ENCODE measurements around the gene ANO5.
"Not testable (repeated sequence)": the region's sequence is repeated elsewhere in the genome, so short reads cannot be mapped to it uniquely, and the experiment has no call there.

The ANO5 gene

DNA sequence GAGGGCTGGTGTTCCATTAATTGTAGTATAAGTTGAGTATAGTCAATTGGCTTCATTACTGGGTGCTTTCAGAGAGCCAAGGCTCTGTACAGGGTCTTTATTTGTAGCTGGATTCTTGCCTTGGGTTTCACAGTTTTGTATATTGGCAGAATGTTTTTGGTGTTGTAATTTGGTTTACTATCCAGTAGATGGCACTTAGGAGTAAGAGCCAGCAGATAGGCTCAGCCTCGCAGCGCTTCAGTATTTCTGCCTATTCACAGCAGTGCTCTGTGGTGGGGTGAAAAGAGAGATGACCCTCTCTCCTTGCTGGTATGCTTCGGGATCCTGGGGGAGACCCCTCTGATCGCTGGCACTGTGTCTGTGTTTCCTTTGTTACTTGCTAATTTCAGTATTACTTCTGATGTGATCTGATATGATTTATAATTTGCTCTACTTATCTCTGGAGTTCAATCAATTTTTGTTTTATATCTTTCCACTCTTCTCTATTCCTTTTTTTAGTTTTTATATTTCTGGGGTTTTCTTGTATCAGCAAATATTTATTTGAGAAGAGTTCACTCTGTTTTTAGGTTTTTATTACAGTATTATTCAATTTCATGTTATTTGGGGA lies 52.2 kb downstream of the ANO5 start:
- in situ Hi-C loops (cut with HindIII; ENCODE audit: low pct_ligation_motif_present, low sequenced_read_pairs): no loop called here
- H3K27me3 ChIP-seq (replicated peaks): no peaks in the 10 kb centered on the region
- DNase-seq: peak; percentile 13
- TF ChIP-seq, protein P1, sequence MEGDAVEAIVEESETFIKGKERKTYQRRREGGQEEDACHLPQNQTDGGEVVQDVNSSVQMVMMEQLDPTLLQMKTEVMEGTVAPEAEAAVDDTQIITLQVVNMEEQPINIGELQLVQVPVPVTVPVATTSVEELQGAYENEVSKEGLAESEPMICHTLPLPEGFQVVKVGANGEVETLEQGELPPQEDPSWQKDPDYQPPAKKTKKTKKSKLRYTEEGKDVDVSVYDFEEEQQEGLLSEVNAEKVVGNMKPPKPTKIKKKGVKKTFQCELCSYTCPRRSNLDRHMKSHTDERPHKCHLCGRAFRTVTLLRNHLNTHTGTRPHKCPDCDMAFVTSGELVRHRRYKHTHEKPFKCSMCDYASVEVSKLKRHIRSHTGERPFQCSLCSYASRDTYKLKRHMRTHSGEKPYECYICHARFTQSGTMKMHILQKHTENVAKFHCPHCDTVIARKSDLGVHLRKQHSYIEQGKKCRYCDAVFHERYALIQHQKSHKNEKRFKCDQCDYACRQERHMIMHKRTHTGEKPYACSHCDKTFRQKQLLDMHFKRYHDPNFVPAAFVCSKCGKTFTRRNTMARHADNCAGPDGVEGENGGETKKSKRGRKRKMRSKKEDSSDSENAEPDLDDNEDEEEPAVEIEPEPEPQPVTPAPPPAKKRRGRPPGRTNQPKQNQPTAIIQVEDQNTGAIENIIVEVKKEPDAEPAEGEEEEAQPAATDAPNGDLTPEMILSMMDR (IDR thresholded peaks at IDR 0.05; ENCODE audit: low read depth, low read length, missing control alignments): peak; percentile 70
- H3K36me3 ChIP-seq (replicated peaks): no peaks in the 10 kb centered on the region
- no peak overlapping the region for H3K27ac ChIP-seq
- no peak overlapping the region for H3K4me3 ChIP-seq (ENCODE audit: low read depth, low read length)

DNA sequence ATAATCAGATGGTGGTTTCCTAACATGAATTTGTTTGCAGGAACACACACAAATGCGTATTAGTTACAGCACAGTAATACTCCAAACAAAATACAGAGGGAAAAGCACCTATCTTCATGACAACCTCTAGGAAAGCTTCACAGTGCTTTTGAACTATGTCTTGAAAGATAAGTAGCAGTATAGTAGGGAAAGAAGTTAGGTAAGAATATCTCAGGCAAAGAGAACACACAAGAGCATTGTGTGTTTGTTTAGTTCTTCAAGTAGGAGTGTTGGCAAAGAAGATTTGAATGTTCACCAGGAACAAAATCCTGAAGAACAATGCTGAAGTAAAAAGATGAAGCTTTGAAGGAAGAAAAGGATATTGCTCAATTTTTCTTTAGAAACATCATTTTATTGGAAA lies 54.1 kb downstream of the ANO5 start:
- Histone ChIP-seq H3K4me3 (ENCODE audit: low read depth, low read length) (no peak overlapping the region), H3K27me3 (replicated peaks) (no peaks in the 10 kb centered on the region), H3K27ac (no peak overlapping the region), H3K36me3 (replicated peaks) (no peaks in the 10 kb centered on the region)
- DNase-seq: no peak
- TF ChIP-seq, protein P1 (IDR thresholded peaks at IDR 0.05; ENCODE audit: low read depth, low read length, missing control alignments): no peak
- in situ Hi-C loops (cut with HindIII; ENCODE audit: low pct_ligation_motif_present, low sequenced_read_pairs): no loop called here

DNA sequence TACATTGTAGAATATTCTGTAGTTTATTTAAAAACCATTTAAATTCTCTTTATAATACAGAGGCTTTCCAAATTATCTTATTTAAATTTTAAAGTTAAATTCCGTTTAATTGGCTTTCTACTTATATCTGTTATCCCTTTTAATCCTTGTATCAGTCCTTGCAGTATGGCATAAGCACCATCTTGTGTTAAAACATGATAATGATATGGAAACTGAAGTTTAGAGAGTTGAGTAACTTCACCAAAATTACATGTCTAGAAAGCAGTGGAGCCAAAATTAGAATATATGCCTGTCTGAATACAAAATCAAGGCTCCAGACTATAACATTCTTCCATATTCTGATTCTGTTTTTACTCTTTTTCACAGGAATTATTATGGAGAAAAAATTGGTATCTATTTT lies 57.0 kb downstream of the ANO5 start:
- Histone ChIP-seq H3K27me3 (replicated peaks) (no peaks in the 10 kb centered on the region), H3K36me3 (replicated peaks) (no peaks in the 10 kb centered on the region), H3K27ac (no peak overlapping the region), H3K4me3 (ENCODE audit: low read depth, low read length) (no peak overlapping the region)
- DNase-seq: no peak
- TF ChIP-seq, protein P1 (IDR thresholded peaks at IDR 0.05; ENCODE audit: low read depth, low read length, missing control alignments): no peak
- in situ Hi-C loops (cut with HindIII; ENCODE audit: low pct_ligation_motif_present, low sequenced_read_pairs): no loop called here

DNA sequence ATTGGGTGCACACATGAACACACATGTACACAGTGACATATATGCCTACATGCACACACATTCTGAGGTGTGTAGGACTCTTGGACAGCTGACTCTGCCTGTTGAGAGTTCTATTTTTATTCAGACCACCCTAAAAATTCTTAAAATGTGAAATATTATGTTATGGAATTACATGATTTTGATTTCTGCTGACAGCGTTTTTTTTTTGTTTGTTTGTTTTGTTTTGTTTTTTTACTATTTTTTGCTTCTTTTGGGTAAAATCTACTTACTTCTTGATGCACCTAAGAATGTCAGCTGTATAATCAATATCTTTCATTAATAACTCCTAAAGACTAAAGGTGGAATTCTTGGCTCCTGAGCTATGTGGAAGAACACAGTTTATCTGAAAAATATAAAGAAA lies 64.0 kb downstream of the ANO5 start:
- Histone ChIP-seq H3K4me3 (ENCODE audit: low read depth, low read length) (no peak overlapping the region), H3K27ac (no peak overlapping the region), H3K27me3 (replicated peaks) (no peaks in the 10 kb centered on the region), H3K36me3 (replicated peaks) (no peaks in the 10 kb centered on the region)
- TF ChIP-seq, protein P1 (IDR thresholded peaks at IDR 0.05; ENCODE audit: low read depth, low read length, missing control alignments): no peak
- DNase-seq: no peak
- in situ Hi-C loops (cut with HindIII; ENCODE audit: low pct_ligation_motif_present, low sequenced_read_pairs): no loop called here

DNA sequence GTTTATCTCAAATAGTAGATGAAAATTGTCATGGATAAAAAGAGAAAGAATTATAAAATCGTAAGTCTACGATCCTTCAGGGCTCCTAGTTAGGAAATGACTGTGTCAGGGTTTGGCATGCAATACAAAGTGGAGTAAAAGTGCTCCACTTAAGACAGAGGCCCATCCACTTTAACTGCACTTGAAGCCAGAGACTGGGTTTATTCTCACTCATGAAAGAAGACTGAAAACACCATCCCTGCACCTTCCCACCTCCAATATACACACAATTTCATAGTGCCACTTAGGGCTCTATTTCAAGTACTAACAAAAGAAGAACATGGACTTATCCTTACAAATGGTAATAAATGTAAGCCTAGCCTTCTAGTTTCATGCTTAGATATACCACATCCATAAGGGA lies 70.7 kb downstream of the ANO5 start:
- no peak overlapping the region for H3K4me3 ChIP-seq (ENCODE audit: low read depth, low read length)
- H3K27me3 ChIP-seq (replicated peaks): no peaks in the 10 kb centered on the region
- DNase-seq: no peak
- TF ChIP-seq, protein P1 (IDR thresholded peaks at IDR 0.05; ENCODE audit: low read depth, low read length, missing control alignments): no peak
- in situ Hi-C loops (cut with HindIII; ENCODE audit: low pct_ligation_motif_present, low sequenced_read_pairs): no loop called here
- H3K27ac ChIP-seq: no peak overlapping the region
- no peaks in the 10 kb centered on the region for H3K36me3 ChIP-seq (replicated peaks)

DNA sequence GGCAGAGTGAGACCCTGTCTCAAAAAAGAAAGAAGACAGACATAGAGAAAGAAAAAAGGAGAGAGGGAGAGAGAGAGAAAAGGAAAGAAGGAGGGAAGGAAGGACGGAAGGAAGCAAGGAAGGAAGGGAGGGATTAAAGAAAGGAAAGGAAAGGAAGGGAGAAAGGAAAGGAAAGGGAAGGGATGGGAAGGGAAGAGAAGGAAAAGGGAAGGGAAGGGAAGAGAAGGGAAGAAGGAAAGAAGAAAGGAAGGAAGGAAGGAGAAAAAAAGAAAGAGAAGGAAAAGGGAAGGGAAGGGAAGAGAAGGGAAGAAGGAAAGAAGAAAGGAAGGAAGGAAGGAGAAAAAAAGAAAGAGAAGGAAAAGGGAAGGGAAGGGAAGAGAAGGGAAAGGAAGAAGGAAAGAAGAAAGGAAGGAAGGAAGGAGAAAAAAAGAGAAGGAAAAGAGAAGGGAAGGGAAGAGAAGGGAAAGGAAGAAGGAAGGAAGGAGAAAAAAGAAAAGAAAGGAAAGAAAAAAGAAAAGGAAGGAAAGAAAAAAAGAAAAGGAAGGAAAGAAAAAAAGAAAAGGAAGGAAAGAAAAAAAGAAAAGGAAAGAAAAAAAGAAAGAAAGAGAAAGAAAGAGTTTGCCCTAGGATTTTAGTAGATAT lies 76.2 kb downstream of the ANO5 start:
- in situ Hi-C loops (cut with HindIII; ENCODE audit: low pct_ligation_motif_present, low sequenced_read_pairs); H3K36me3 ChIP-seq (replicated peaks); DNase-seq; H3K27ac ChIP-seq; H3K4me3 ChIP-seq (ENCODE audit: low read depth, low read length); H3K27me3 ChIP-seq (replicated peaks): not testable (repeated sequence)

Data from brain microvascular endothelial cell (primary cell).